Nephron (organoid): ENCODE results near the gene FKBP4.
"Not testable (repeated sequence)": the region's sequence is repeated elsewhere in the genome, so short reads cannot be mapped to it uniquely, and the experiment has no call there.

Experiments used
- H3K27ac Mint-ChIP-seq, 3 experiments: 2 replicates each; pipeline ENCODE4 v1.8.0; 2020; ENCODE audit warnings: mixed read lengths in 3 of 3, mild to moderate bottlenecking in 2 of 3, moderate library complexity in 1 of 3
- H3K27me3 Mint-ChIP-seq: 2 replicates; pipeline ENCODE4 v1.8.0; 2021; ENCODE audit warnings: low read depth, mild to moderate bottlenecking, moderate library complexity, mixed read lengths
- H3K36me3 Mint-ChIP-seq: 2 replicates; pipeline ENCODE4 v1.8.0; 2020; ENCODE audit warnings: low read depth, mixed read lengths
- H3K4me1 Mint-ChIP-seq: 2 replicates; pipeline ENCODE4 v1.8.0; 2020; ENCODE audit warnings: mixed read lengths
- H3K4me3 Mint-ChIP-seq, 3 experiments: 2 replicates each; pipeline ENCODE4 v1.8.0; 2020; ENCODE audit warnings: mild to moderate bottlenecking in 3 of 3, mixed read lengths in 3 of 3, moderate library complexity in 2 of 3
- H3K9me3 Mint-ChIP-seq: 2 replicates; pipeline ENCODE4 v1.8.0; 2020; ENCODE audit warnings: mixed read lengths
- CTCF ChIP-seq, 3 experiments: fragments of 200-600 bp; sonication (generic); IDR thresholded peaks; one replicate each; pipeline ENCODE4 v1.5.0; 2021; ENCODE audit warnings: antibody characterized with exemption in 3 of 3; ENCODE audit not compliant: unreplicated experiment in 3 of 3

Gene FKBP4

GRCh38 chr12:2764398-2764797, 30.4 kb upstream of the FKBP4 start:
- Mint-ChIP-seq H3K9me3 (no peaks in the 10 kb centered on the region), H3K4me1 (no peaks in the 10 kb centered on the region), H3K36me3 (no peaks in the 10 kb centered on the region), H3K27ac (no peak overlapping the region), H3K27me3 (peaks cover 8% of the 10 kb centered on the region), H3K4me3 (no peak overlapping the region)
- no peak for TF ChIP-seq CTCF (IDR thresholded peaks at IDR 0.05; ENCODE audit: unreplicated experiment in 3 of 3)

GRCh38 chr12:2765052-2765451, 29.7 kb upstream of the FKBP4 start:
- Mint-ChIP-seq H3K9me3 (no peaks in the 10 kb centered on the region), H3K27me3 (peaks cover 8% of the 10 kb centered on the region), H3K4me3 (no peak overlapping the region), H3K36me3 (no peaks in the 10 kb centered on the region), H3K4me1 (no peaks in the 10 kb centered on the region), H3K27ac (no peak overlapping the region)
- TF ChIP-seq CTCF (IDR thresholded peaks at IDR 0.05; ENCODE audit: unreplicated experiment in 3 of 3) = no peak

DNA sequence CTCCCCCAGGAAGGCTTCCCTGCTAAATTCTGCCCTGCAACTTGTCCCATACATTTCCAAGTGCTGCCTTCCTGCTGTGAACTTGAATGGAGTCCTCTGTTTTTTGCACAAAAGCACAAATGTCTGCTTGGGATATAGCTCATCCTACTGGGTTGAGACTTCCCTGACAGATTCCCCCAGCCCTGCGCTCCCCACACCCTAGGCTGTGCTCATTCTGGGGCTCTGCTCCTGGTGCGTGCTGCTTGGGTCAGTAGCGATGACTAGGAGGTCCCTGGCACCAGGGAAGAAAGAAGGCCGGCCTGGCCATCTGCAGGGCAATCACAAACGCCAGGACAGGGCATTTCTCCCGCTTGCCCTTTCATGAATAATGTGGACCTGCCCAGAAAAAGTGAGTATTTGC, 29.2 kb upstream of the FKBP4 start:
- H3K4me1 Mint-ChIP-seq = no peaks in the 10 kb centered on the region
- no peak overlapping the region for H3K4me3 Mint-ChIP-seq
- no peaks in the 10 kb centered on the region for H3K36me3 Mint-ChIP-seq
- H3K9me3 Mint-ChIP-seq = no peaks in the 10 kb centered on the region
- H3K27me3 Mint-ChIP-seq = peaks cover 8% of the 10 kb centered on the region
- no peak overlapping the region for H3K27ac Mint-ChIP-seq
- TF ChIP-seq CTCF (IDR thresholded peaks at IDR 0.05; ENCODE audit: unreplicated experiment in 3 of 3) = no peak

GRCh38 chr12:2768224-2768961, 26.4 kb upstream of the FKBP4 start:
- Mint-ChIP-seq H3K4me1 (no peaks in the 10 kb centered on the region), H3K27me3 (peaks cover 12% of the 10 kb centered on the region), H3K27ac (no peak overlapping the region), H3K36me3 (no peaks in the 10 kb centered on the region), H3K4me3 (no peak overlapping the region), H3K9me3 (no peaks in the 10 kb centered on the region)
- no peak for TF ChIP-seq CTCF (IDR thresholded peaks at IDR 0.05; ENCODE audit: unreplicated experiment in 3 of 3)

- Mint-ChIP-seq H3K27ac (no peak overlapping the region), H3K36me3 (no peaks in the 10 kb centered on the region), H3K4me3 (no peak overlapping the region), H3K27me3 (peaks cover 12% of the 10 kb centered on the region), H3K4me1 (no peaks in the 10 kb centered on the region), H3K9me3 (no peaks in the 10 kb centered on the region)
- TF ChIP-seq CTCF (IDR thresholded peaks at IDR 0.05; ENCODE audit: unreplicated experiment in 3 of 3) = no peak
Measured at GRCh38 chr12:2769866-2770533, 24.8 kb upstream of the FKBP4 start.

DNA sequence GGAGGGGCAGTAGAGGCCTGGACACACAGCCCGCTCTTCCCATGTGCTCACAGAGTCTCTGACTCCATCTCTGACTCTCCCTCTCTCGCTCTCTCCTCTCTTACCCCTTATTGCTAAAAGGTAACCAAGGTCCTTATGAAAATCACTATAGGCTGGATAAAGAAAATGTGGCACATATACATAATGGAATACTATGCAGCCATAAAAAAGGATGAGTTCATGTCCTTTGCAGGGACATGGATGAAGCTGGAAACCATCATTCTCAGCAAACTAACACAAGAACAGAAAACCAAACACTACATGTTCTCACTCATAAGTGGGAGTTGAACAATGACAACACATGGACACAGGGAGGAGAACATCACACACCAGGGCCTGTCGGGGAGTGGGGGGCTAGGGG, 24.2 kb upstream of the FKBP4 start:
- H3K4me1 Mint-ChIP-seq, H3K36me3 Mint-ChIP-seq, H3K27ac Mint-ChIP-seq, H3K9me3 Mint-ChIP-seq, H3K4me3 Mint-ChIP-seq: not testable (repeated sequence)
- H3K27me3 Mint-ChIP-seq = peaks cover 10% of the 10 kb centered on the region
